Kidney epithelial cell (primary cell): ENCODE measurements around the gene LBX2. TPM values are rescaled to one million over a fixed set of nuclear protein-coding genes. Genes with fewer than 3 reads are reported as not detected.

Source experiments
- DNase-seq: peaks from one replicate; pipeline ENCODE4 v3.0.0-alpha.2; 2010; ENCODE audit warnings: low read depth
- H3K27me3 ChIP-seq: 2 replicates; pipeline ENCODE4 v1.6.0; 2011; ENCODE audit warnings: low read length; ENCODE audit not compliant: control insufficient read depth, insufficient read depth
- H3K36me3 ChIP-seq: 2 replicates; pipeline ENCODE4 v1.5.1; 2011; ENCODE audit warnings: low read length; ENCODE audit not compliant: control insufficient read depth, insufficient read depth
- H3K4me3 ChIP-seq: 2 replicates; pipeline ENCODE4 v1.5.1; 2011; ENCODE audit warnings: low read depth, mild to moderate bottlenecking, control low read depth, low read length
- total RNA-seq: library from RNA; depleted of rRNA; stranded (reverse); fragments of >200 nt; gene quantifications from 2 replicates; pipeline ENCODE4 v1.2.3, GENCODE V29; 2015
- TF ChIP-seq, protein P1 (sequence below): IDR thresholded peaks from 2 replicates; pipeline ENCODE4 v1.5.1; 2011; ENCODE audit warnings: mild to moderate bottlenecking, moderate library complexity, low read length, control low read depth, inconsistent platforms; ENCODE audit not compliant: insufficient read depth, poor library complexity, severe bottlenecking

Gene LBX2
- total RNA-seq, 1 donor from 2014 or later: 1.9 TPM

GRCh38 chr2:74457549-74458131, 41.8 kb downstream of the LBX2 start:
- Histone ChIP-seq H3K36me3 (no peaks in the 10 kb centered on the region), H3K27me3 (no peaks in the 10 kb centered on the region), H3K4me3 (peak overlapping the region; percentile 58)
- TF ChIP-seq, protein P1, sequence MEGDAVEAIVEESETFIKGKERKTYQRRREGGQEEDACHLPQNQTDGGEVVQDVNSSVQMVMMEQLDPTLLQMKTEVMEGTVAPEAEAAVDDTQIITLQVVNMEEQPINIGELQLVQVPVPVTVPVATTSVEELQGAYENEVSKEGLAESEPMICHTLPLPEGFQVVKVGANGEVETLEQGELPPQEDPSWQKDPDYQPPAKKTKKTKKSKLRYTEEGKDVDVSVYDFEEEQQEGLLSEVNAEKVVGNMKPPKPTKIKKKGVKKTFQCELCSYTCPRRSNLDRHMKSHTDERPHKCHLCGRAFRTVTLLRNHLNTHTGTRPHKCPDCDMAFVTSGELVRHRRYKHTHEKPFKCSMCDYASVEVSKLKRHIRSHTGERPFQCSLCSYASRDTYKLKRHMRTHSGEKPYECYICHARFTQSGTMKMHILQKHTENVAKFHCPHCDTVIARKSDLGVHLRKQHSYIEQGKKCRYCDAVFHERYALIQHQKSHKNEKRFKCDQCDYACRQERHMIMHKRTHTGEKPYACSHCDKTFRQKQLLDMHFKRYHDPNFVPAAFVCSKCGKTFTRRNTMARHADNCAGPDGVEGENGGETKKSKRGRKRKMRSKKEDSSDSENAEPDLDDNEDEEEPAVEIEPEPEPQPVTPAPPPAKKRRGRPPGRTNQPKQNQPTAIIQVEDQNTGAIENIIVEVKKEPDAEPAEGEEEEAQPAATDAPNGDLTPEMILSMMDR: no peak
- no peak for DNase-seq

DNA sequence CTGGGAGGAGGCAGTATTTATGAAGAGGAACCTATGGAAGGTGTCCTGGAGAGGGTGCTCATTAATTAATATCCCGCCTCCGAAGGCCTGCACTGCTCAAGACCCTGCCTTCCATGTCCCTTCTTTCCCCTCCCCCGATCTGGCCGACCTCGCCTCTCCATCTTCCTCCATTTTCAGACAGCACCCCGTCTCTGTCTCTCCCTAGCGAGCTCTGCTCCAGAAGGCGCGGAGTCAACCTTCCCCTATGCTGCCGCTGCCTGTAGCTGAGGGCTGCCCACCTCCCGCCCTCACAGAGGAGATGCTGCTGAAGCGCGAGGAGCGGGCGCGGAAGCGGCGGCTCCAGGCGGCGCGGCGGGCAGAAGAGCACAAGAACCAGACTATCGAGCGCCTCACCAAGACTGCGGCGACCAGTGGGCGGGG, 42.3 kb downstream of the LBX2 start:
- Histone ChIP-seq H3K4me3 (peak overlapping the region; percentile 58), H3K36me3 (no peaks in the 10 kb centered on the region), H3K27me3 (no peaks in the 10 kb centered on the region)
- TF ChIP-seq, protein P1: no peak
- no peak for DNase-seq

- Histone ChIP-seq H3K36me3 (no peaks in the 10 kb centered on the region), H3K4me3 (peak within 1 kb of the TSS; percentile 59), H3K27me3 (no peaks in the 10 kb centered on the region)
- peak; percentile 90 for DNase-seq
- TF ChIP-seq, protein P1: no peak
Observed at GRCh38 chr2:74454654-74455511, 44.5 kb downstream of the LBX2 start, which contains the start of gene INO80B. Gene INO80B, plus strand, starts transcription at chr2:74455087. Its CDS starts 30 bp downstream, at chr2:74455117.

GRCh38 chr2:74450570-74451190, 48.7 kb downstream of the LBX2 start:
- TF ChIP-seq, protein P1: no peak
- Histone ChIP-seq H3K36me3 (no peaks in the 10 kb centered on the region), H3K4me3 (no peak overlapping the region), H3K27me3 (no peaks in the 10 kb centered on the region)
- no peak for DNase-seq

GRCh38 chr2:74448771-74449170, 50.6 kb downstream of the LBX2 start:
- H3K36me3 ChIP-seq: no peaks in the 10 kb centered on the region
- TF ChIP-seq, protein P1: no peak
- H3K4me3 ChIP-seq: no peak overlapping the region
- no peak for DNase-seq
- no peaks in the 10 kb centered on the region for H3K27me3 ChIP-seq

Other genes starting within 250 kb of the LBX2 start
- gene SLC4A5, start 156.2 kb downstream of the LBX2 start, total RNA-seq: 1.2 and 1.8 TPM in 2 replicates
- gene DCTN1, start 119.3 kb downstream of the LBX2 start, total RNA-seq: 124 and 129 TPM in 2 replicates
- 3.0 and 4.3 TPM in 2 replicates for gene C2orf81, start 78.0 kb downstream of the LBX2 start, total RNA-seq
- gene WDR54, start 77.9 kb downstream of the LBX2 start, total RNA-seq: 24.6 and 28.0 TPM in 2 replicates
- gene RTKN, start 57.7 kb downstream of the LBX2 start, total RNA-seq: 88.4 and 103 TPM in 2 replicates
- gene INO80B, start 44.5 kb downstream of the LBX2 start, total RNA-seq: 20.6 and 31.3 TPM in 2 replicates
- gene WBP1, start 41.2 kb downstream of the LBX2 start, total RNA-seq: 78.9 and 96.9 TPM in 2 replicates
- gene MOGS, start 34.2 kb downstream of the LBX2 start, total RNA-seq: 68.1 and 70.9 TPM in 2 replicates
- gene MRPL53, start 26.9 kb downstream of the LBX2 start, total RNA-seq: 18.7 and 24.6 TPM in 2 replicates
- gene CCDC142, start 16.6 kb downstream of the LBX2 start, total RNA-seq: 4.4 and 9.5 TPM in 2 replicates
- gene TTC31, start 16.5 kb downstream of the LBX2 start, total RNA-seq: 19.1 and 20.3 TPM in 2 replicates
- 17.1 and 19.3 TPM in 2 replicates for gene PCGF1, start 8.1 kb upstream of the LBX2 start, total RNA-seq
- 0.27 TPM in 1 of 2 replicates, not detected in the other for gene TLX2, start 14.8 kb upstream of the LBX2 start, total RNA-seq
- not detected in 2 replicates for gene DQX1, start 26.6 kb upstream of the LBX2 start, total RNA-seq
- 143 TPM in 2 replicates for gene AUP1, start 30.1 kb upstream of the LBX2 start, total RNA-seq
- 35.1 and 36.0 TPM in 2 replicates for gene HTRA2, start 30.3 kb upstream of the LBX2 start, total RNA-seq
- 3.3 and 4.2 TPM in 2 replicates for gene LOXL3, start 54.3 kb upstream of the LBX2 start, total RNA-seq
- gene DOK1, start 55.1 kb upstream of the LBX2 start, total RNA-seq: 23.6 and 27.7 TPM in 2 replicates
- gene M1AP, start 148.7 kb upstream of the LBX2 start, total RNA-seq: 1.3 and 1.6 TPM in 2 replicates
- gene SEMA4F, start 154.6 kb upstream of the LBX2 start, total RNA-seq: 11.2 and 16.4 TPM in 2 replicates